Erythroblast (primary cell): Measurements from ENCODE around the gene CELSR2.

ENCODE experiments used
- DNase-seq, 2 experiments: peaks; one replicate each; lab custom pipeline; 2025; lab: John Stamatoyannopoulos, UW
- GATA1 ChIP-seq: IDR thresholded peaks from 2 replicates; pipeline ENCODE4 v1.6.1; 2011; ENCODE audit warnings: low read depth, mild to moderate bottlenecking, control low read depth, low read length, moderate library complexity
- POLR2A ChIP-seq: IDR thresholded peaks from 2 replicates; pipeline ENCODE4 v1.6.1; 2011; ENCODE audit warnings: mild to moderate bottlenecking, low read length

Gene CELSR2

GRCh38 chr1:109257682-109258421 is 8.5 kb downstream of the CELSR2 start:
- DNase-seq = no peak
- TF ChIP-seq GATA1 = no peak
- no peak for TF ChIP-seq POLR2A

DNA sequence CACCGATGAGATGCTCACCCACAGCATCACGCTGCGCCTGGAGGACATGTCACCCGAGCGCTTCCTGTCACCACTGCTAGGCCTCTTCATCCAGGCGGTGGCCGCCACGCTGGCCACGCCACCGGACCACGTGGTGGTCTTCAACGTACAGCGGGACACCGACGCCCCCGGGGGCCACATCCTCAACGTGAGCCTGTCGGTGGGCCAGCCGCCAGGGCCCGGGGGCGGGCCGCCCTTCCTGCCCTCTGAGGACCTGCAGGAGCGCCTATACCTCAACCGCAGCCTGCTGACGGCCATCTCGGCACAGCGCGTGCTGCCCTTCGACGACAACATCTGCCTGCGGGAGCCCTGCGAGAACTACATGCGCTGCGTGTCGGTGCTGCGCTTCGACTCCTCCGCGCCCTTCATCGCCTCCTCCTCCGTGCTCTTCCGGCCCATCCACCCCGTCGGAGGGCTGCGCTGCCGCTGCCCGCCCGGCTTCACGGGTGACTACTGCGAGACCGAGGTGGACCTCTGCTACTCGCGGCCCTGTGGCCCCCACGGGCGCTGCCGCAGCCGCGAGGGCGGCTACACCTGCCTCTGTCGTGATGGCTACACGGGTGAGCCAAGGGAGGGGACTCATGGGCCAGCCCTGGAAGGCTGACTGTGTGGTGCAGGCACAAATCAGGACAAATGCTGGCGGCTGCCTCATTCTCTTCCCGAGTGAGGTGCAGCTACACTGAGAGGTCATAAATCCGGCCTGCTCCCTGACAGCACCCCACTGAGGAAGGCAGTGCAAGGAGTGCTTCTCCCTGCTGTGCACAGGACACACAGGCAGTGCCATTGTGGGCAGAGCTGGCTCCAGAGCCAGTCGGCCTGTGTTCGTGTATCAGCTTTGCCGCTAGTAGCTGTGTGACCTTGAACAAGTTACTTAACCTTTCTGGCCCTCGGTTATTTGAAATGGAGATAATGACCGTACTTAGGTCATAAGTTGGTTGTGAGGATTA is 9.4 kb downstream of the CELSR2 start:
- TF ChIP-seq GATA1 (no peak), POLR2A (no peak)
- DNase-seq = no peak

- TF ChIP-seq POLR2A (no peak), GATA1 (no peak)
- no peak for DNase-seq
Measured at GRCh38 chr1:109259674-109260557, 10.6 kb downstream of the CELSR2 start.

DNA sequence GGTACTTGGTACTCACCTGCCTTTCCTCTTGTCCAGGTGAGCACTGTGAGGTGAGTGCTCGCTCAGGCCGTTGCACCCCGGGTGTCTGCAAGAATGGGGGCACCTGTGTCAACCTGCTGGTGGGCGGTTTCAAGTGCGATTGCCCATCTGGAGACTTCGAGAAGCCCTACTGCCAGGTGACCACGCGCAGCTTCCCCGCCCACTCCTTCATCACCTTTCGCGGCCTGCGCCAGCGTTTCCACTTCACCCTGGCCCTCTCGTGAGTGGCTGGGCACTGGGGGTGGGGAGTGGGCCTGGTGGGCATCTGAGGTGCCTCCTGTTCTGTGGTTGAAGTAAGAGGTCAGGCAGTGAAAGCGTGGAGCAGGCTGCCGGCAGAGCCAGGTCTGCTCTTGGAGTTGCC is 11.7 kb downstream of the CELSR2 start:
- DNase-seq = no peak
- TF ChIP-seq POLR2A (no peak), GATA1 (no peak)

- DNase-seq = no peak
- TF ChIP-seq GATA1 (no peak), POLR2A (no peak)
Measured at GRCh38 chr1:109261578-109261977, 12.2 kb downstream of the CELSR2 start.

GRCh38 chr1:109262231-109263055 is 13.1 kb downstream of the CELSR2 start:
- DNase-seq = no peak
- TF ChIP-seq POLR2A (no peak), GATA1 (no peak)

DNA sequence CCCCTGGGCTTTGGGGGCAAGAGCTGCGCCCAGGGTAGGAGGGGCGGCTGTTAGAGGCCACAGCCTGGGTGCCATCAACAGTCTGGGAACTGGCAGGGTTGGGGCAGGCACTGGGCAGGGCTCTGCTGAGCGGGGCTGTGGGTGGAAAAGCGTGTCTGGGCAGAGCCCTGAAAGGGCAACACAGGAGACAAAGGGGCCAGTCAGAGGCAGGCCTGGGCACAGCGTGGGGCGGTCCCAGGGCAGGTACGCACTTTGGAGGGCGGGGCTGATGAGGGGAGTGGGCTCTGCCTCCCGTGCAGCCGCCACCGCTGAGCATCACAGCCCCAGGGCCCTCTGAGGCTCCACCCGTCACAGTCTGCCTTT is 13.9 kb downstream of the CELSR2 start:
- no peak for DNase-seq
- TF ChIP-seq POLR2A (no peak), GATA1 (no peak)

GRCh38 chr1:109263597-109264378 is 14.4 kb downstream of the CELSR2 start:
- TF ChIP-seq POLR2A (no peak), GATA1 (no peak)

DNA sequence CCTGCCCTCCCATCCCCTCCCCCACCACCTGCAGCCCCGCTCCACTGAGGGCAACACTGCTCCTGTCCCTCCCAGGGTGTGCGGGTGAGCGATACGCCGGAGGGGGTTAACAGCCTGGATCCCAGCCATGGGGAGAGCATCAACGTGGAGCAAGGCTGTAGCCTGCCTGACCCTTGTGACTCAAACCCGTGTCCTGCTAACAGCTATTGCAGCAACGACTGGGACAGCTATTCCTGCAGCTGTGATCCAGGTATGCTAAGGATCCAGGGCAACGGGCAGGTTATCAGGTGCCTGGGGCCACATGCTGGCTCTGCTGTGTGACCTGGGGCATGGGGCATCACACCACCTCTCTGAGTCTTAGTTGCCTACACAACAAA is 15.0 kb downstream of the CELSR2 start:
- no peak for DNase-seq
- TF ChIP-seq GATA1 (no peak), POLR2A (no peak)

More at GRCh38 chr1:109263597-109264378, 14.4 kb downstream of the CELSR2 start:
- peak; percentile 84 to 89 for DNase-seq

DNA sequence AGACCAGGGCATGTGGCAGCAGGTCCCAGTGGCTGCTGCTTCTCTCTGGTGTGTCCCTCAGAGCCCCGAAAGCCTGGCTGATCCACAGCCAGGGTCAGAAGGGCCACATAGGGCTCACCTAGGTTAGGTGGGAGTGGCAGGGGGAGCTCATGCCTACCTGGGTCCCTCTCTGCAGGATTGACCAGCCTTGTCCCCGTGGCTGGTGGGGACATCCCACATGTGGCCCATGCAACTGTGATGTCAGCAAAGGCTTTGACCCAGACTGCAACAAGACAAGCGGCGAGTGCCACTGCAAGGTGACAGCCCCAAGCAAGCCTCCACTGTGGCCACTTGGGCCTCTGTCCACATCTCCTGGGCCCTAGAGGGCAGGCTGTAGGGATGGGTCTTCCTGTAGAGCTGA is 15.7 kb downstream of the CELSR2 start:
- no peak for DNase-seq
- TF ChIP-seq POLR2A (no peak), GATA1 (no peak)

- TF ChIP-seq POLR2A (no peak), GATA1 (no peak)
- no peak for DNase-seq
Measured at GRCh38 chr1:109265741-109266330, 16.5 kb downstream of the CELSR2 start.
